HEK293 (cell line): Measurements from ENCODE around the gene SLC1A7.
A peak's percentile ranks its signal among the peaks of the same experiment; 100 is the strongest.

Experiments
- CTCF ChIA-PET: fragments of 350-600 bp; formaldehyde crosslinking; extraction: SDS; loops from one replicate; lab custom pipeline; 2021; ENCODE audit warnings: antibody characterized with exemption; lab: Yijun Ruan, JAX
- POLR2A ChIA-PET: fragments of 300-600 bp; formaldehyde crosslinking; extraction: SDS; loops from one replicate; lab custom pipeline; 2020; ENCODE audit warnings: antibody characterized with exemption, inconsistent platforms; lab: Yijun Ruan, JAX
- H3K27ac ChIP-seq: fragments of 200-500 bp; sonication (Bioruptor generic); 2 replicates; pipeline ENCODE4 v1.5.1; 2014; ENCODE audit warnings: low read depth, low read length, control low read depth, inconsistent platforms; ENCODE audit errors: extremely low read depth
- H3K36me3 ChIP-seq, 2 experiments: fragments of 200-500 bp in 1 of 2; sonication (Bioruptor generic) in 1 of 2; 1 replicate in 1 of 2; 2 replicates in 1 of 2; pipeline ENCODE4 v1.5.1; 2014 to 2017; ENCODE audit warnings: inconsistent platforms in 2 of 2, low read length in 2 of 2; ENCODE audit not compliant: control insufficient read depth in 2 of 2, insufficient read depth in 1 of 2
- H3K4me1 ChIP-seq: fragments of 200-500 bp; sonication (Bioruptor generic); 2 replicates; pipeline ENCODE4 v1.5.1; 2014; ENCODE audit warnings: mild to moderate bottlenecking, low read length, inconsistent platforms; ENCODE audit not compliant: control insufficient read depth, insufficient read depth
- H3K4me3 ChIP-seq: 2 replicates; pipeline ENCODE4 v1.5.1; 2011; ENCODE audit warnings: low read depth, mild to moderate bottlenecking, control low read depth, low read length, moderate library complexity
- H3K9me3 ChIP-seq: fragments of 200-500 bp; sonication (Bioruptor generic); 2 replicates; pipeline ENCODE4 v1.5.1; 2014; ENCODE audit warnings: low read depth, low read length, inconsistent platforms; ENCODE audit not compliant: control insufficient read depth, insufficient read depth
- BCL11A ChIP-seq: fragments of 450-650 bp; formaldehyde crosslinking; IDR thresholded peaks from 2 replicates; pipeline ENCODE4 v1.5.1; 2016; ENCODE audit warnings: low read depth, missing biosample characterization, missing genetic modification characterization
- IKZF3 ChIP-seq: fragments of 450-650 bp; IDR thresholded peaks from 2 replicates; pipeline ENCODE4 v1.5.0; 2018; ENCODE audit warnings: missing biosample characterization, mild to moderate bottlenecking, missing genetic modification characterization, moderate library complexity
- KLF7 ChIP-seq: fragments of 450-650 bp; formaldehyde crosslinking; IDR thresholded peaks from 2 replicates; pipeline ENCODE4 v1.5.1; 2016; ENCODE audit warnings: missing biosample characterization, missing genetic modification characterization, borderline replicate concordance
- KLF9 ChIP-seq: fragments of 450-650 bp; formaldehyde crosslinking; IDR thresholded peaks from 2 replicates; pipeline ENCODE4 v1.5.1; 2016; ENCODE audit warnings: missing biosample characterization, missing genetic modification characterization, low read depth
- YY1 ChIP-seq: fragments of 450-650 bp; formaldehyde crosslinking; IDR thresholded peaks from 2 replicates; pipeline ENCODE4 v1.5.1; 2018; ENCODE audit warnings: missing biosample characterization, missing genetic modification characterization
- YY2 ChIP-seq: fragments of 450-650 bp; formaldehyde crosslinking; IDR thresholded peaks from 2 replicates; pipeline ENCODE4 v1.5.1; 2016; ENCODE audit warnings: missing biosample characterization, missing genetic modification characterization
- ZNF324 ChIP-seq: fragments of 450-650 bp; formaldehyde crosslinking; IDR thresholded peaks from 2 replicates; pipeline ENCODE4 v1.5.1; 2016; ENCODE audit warnings: missing biosample characterization, missing genetic modification characterization
- ZNF510 ChIP-seq: fragments of 450-650 bp; formaldehyde crosslinking; IDR thresholded peaks from 2 replicates; pipeline ENCODE4 v1.5.1; 2018; ENCODE audit warnings: mild to moderate bottlenecking, missing genetic modification characterization, missing biosample characterization; ENCODE audit not compliant: insufficient replicate concordance
- ZNF555 ChIP-seq: fragments of 450-650 bp; formaldehyde crosslinking; conservative IDR thresholded peaks from 2 replicates; pipeline ENCODE4 v1.5.1; 2017; ENCODE audit warnings: missing biosample characterization, mild to moderate bottlenecking, missing genetic modification characterization, inconsistent platforms
- ZNF623 ChIP-seq: fragments of 450-650 bp; formaldehyde crosslinking; IDR thresholded peaks from 2 replicates; pipeline ENCODE4 v1.5.1; 2016; ENCODE audit warnings: missing biosample characterization, missing genetic modification characterization
- ZNF626 ChIP-seq: fragments of 450-650 bp; sonication (Bioruptor Pico); formaldehyde crosslinking; IDR thresholded peaks from 2 replicates; pipeline ENCODE4 v1.5.1; 2018; ENCODE audit warnings: missing biosample characterization, missing genetic modification characterization, inconsistent platforms
- ZNF660 ChIP-seq: fragments of 450-650 bp; IDR thresholded peaks from 2 replicates; pipeline ENCODE4 v1.5.1; 2018; ENCODE audit warnings: missing biosample characterization, mild to moderate bottlenecking, missing genetic modification characterization
- ZNF707 ChIP-seq: fragments of 450-650 bp; formaldehyde crosslinking; IDR thresholded peaks from 2 replicates; pipeline ENCODE4 v1.5.1; 2016; ENCODE audit warnings: missing biosample characterization, missing genetic modification characterization
- ZSCAN30 ChIP-seq: fragments of 450-650 bp; IDR thresholded peaks from 2 replicates; pipeline ENCODE4 v1.5.1; 2018; ENCODE audit warnings: missing biosample characterization, mild to moderate bottlenecking, missing genetic modification characterization, moderate library complexity
- TF ChIP-seq, protein P1 (sequence below): fragments of 450-650 bp; formaldehyde crosslinking; IDR thresholded peaks from 2 replicates; pipeline ENCODE4 v1.5.1; 2016; ENCODE audit warnings: missing biosample characterization, missing genetic modification characterization, borderline replicate concordance
- TF ChIP-seq, protein P2 (sequence below): fragments of 450-650 bp; formaldehyde crosslinking; IDR thresholded peaks from 2 replicates; pipeline ENCODE4 v1.5.1; 2017; ENCODE audit warnings: missing biosample characterization, missing genetic modification characterization
- TF ChIP-seq, protein P3 (sequence below): fragments of 450-650 bp; formaldehyde crosslinking; IDR thresholded peaks from 2 replicates; pipeline ENCODE4 v1.5.1; 2016; ENCODE audit warnings: missing biosample characterization, missing genetic modification characterization

SLC1A7 gene

DNA sequence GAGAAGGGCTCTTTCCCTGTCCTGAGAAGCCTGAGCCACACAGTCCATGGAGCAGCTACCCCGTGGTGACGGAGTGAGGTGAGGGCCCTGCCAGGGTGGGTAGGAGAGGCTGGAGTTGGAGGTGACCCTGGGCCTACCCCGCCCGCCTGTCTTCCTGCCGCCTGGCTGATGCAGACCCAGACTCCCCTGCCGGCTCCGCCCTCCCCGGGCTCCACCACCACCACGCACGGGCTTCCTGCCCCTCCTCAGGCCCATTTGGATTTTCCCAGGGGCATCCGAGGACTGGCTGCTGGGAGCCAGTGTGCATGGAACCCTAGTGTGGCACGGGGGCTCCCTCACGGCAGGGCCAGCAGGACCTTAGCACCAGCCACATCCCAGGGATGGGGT is 47.9 kb downstream of the SLC1A7 start (continued):
- no peak for TF ChIP-seq KLF9 (tag by site-specific recombination)
- no peak for TF ChIP-seq IKZF3 (tag by site-specific recombination)
- TF ChIP-seq, protein P1, sequence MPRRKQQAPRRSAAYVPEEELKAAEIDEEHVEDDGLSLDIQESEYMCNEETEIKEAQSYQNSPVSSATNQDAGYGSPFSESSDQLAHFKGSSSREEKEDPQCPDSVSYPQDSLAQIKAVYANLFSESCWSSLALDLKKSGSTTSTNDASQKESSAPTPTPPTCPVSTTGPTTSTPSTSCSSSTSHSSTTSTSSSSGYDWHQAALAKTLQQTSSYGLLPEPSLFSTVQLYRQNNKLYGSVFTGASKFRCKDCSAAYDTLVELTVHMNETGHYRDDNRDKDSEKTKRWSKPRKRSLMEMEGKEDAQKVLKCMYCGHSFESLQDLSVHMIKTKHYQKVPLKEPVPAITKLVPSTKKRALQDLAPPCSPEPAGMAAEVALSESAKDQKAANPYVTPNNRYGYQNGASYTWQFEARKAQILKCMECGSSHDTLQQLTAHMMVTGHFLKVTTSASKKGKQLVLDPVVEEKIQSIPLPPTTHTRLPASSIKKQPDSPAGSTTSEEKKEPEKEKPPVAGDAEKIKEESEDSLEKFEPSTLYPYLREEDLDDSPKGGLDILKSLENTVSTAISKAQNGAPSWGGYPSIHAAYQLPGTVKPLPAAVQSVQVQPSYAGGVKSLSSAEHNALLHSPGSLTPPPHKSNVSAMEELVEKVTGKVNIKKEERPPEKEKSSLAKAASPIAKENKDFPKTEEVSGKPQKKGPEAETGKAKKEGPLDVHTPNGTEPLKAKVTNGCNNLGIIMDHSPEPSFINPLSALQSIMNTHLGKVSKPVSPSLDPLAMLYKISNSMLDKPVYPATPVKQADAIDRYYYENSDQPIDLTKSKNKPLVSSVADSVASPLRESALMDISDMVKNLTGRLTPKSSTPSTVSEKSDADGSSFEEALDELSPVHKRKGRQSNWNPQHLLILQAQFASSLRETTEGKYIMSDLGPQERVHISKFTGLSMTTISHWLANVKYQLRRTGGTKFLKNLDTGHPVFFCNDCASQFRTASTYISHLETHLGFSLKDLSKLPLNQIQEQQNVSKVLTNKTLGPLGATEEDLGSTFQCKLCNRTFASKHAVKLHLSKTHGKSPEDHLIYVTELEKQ: no peak

DNA sequence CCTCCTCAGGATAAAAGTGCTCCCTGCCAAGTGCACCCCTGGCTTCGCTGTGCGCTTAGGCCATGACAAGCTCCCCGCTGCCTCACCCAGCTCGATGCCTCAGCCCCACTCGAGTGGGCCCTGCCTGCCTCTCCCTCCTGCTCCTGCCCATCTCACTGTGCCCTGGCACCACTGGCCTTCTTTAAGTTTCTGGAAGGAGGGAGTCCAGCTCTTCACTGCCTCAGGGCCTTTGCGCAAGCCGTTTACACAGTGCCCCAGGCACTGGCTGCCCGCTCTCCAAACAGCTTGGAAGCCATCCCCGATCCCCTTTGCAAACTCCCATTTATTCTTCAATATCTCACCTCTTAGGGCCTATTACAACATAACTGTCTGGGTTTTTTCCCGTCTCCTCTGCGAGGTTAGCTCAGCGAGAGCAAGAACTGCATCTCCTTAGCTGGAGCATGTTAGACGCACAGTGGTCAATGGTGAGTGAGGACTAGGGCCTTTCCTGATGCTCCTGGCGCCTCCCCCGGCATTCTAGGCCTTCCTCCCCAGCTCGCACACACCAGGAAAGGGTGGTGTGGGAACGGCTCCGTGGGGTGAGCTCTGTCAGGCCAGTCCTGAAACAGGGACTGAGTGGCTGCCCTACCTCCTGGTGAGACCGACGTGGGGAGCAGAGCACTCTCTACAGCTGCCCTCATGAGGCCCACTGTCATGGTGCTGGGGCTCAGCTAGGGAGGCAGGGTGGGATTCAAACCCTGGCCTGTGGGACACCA is 48.5 kb downstream of the SLC1A7 start:
- POLR2A ChIA-PET: no interaction called here
- Histone ChIP-seq H3K36me3 (no peaks in the 10 kb centered on the region), H3K9me3 (no peaks in the 10 kb centered on the region), H3K27ac (no peak overlapping the region), H3K4me3 (no peak overlapping the region), H3K4me1 (no peaks in the 10 kb centered on the region)
- CTCF ChIA-PET: no interaction called here
- TF ChIP-seq ZNF707 (no peak), ZNF623 (tag by site-specific recombination) (peak; percentile 61)

DNA sequence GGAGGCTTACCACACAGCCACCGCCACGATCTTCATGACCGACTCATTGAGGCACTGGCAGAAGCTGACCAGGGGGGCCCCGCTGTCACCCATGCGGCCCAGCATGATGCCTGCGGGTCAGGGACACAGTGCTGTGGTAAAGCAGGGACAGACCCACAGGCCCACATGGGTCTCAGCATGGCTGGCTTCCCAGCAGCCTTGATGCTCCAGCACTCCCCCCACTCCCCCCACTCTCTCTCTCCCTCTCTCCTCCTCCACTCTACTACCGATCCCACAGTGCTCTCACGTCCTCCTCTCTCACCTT is 49.0 kb downstream of the SLC1A7 start:
- TF ChIP-seq ZNF324 (tag by site-specific recombination) (no peak), ZSCAN30 (tag by site-specific recombination) (no peak)
- TF ChIP-seq, protein P2, sequence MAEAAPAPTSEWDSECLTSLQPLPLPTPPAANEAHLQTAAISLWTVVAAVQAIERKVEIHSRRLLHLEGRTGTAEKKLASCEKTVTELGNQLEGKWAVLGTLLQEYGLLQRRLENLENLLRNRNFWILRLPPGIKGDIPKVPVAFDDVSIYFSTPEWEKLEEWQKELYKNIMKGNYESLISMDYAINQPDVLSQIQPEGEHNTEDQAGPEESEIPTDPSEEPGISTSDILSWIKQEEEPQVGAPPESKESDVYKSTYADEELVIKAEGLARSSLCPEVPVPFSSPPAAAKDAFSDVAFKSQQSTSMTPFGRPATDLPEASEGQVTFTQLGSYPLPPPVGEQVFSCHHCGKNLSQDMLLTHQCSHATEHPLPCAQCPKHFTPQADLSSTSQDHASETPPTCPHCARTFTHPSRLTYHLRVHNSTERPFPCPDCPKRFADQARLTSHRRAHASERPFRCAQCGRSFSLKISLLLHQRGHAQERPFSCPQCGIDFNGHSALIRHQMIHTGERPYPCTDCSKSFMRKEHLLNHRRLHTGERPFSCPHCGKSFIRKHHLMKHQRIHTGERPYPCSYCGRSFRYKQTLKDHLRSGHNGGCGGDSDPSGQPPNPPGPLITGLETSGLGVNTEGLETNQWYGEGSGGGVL (tag by site-specific recombination): 0 out of 2 replicates have a peak, but pooled peaks have one; percentile 22
- POLR2A ChIA-PET: no interaction called here

DNA sequence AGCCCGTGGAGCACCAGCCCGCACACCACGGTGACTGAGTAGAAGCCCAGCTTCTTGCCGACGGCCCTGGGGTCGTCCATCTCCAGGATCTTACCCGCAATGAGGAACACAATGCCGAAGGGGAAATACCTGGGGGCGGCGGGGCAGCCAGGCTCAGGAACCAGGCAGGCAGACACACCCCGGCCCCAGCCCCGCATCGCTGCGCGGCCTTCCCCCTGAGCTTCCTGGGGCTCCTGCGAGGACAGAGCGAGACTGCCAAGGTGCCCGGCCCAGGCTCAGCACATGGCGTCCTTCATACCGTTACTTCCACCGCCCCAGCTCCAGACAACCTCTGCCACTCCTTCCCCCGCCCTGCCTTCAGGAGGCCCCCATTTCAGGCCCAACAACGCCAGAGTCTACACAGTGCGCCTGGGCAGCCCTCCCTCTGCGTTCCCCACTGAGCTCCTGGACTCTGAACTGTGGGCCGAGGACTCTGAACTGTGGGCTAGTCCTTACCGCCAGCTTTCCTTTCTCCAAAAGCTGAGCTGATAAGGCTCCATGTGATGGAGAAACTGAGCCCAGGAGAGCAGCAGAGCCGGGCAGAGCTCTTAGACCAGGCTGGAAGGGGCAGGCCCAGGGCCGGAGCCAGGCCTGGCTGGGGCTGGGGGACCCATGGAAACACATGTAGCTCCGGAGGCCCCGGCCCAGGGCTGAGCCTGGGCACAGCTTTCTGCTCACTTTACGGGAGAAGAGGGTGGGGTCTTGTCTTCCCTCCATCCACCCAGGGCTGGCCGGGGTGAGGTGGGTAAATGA is 49.6 kb downstream of the SLC1A7 start:
- Histone ChIP-seq H3K36me3 (no peaks in the 10 kb centered on the region), H3K4me3 (no peak overlapping the region), H3K4me1 (no peaks in the 10 kb centered on the region), H3K27ac (no peak overlapping the region), H3K9me3 (no peaks in the 10 kb centered on the region)
- CTCF ChIA-PET: interaction anchor here (0.7 kb wide), 1 partner anchor 131 kb away, joined by 3 read pairs; no protein-coding TSS in a partner anchor
- POLR2A ChIA-PET: no interaction called here
- TF ChIP-seq BCL11A (no peak), KLF7 (tag by site-specific recombination) (no peak), ZNF555 (no peak), YY1 (tag by site-specific recombination) (no peak), YY2 (tag by site-specific recombination) (no peak), ZNF510 (tag by site-specific recombination) (no peak), ZNF626 (no peak), ZNF660 (tag by site-specific recombination) (no peak), ZNF623 (tag by site-specific recombination) (no peak)
- TF ChIP-seq, protein P3, sequence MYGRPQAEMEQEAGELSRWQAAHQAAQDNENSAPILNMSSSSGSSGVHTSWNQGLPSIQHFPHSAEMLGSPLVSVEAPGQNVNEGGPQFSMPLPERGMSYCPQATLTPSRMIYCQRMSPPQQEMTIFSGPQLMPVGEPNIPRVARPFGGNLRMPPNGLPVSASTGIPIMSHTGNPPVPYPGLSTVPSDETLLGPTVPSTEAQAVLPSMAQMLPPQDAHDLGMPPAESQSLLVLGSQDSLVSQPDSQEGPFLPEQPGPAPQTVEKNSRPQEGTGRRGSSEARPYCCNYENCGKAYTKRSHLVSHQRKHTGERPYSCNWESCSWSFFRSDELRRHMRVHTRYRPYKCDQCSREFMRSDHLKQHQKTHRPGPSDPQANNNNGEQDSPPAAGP (tag by site-specific recombination): no peak
- TF ChIP-seq, protein P1: no peak

More for the DNA sequence above, 49.0 kb downstream of the SLC1A7 start:
- Histone ChIP-seq H3K4me1 (no peaks in the 10 kb centered on the region), H3K9me3 (no peaks in the 10 kb centered on the region), H3K27ac (no peak overlapping the region), H3K36me3 (no peaks in the 10 kb centered on the region), H3K4me3 (no peak overlapping the region)
- CTCF ChIA-PET: interaction anchor here (0.7 kb wide), 1 partner anchor 131 kb away, joined by 3 read pairs; no protein-coding TSS in a partner anchor
